Fibroblast of villous mesenchyme (primary cell): ENCODE results near the gene APOA4. TPM values are rescaled to one million over a fixed set of nuclear protein-coding genes. Genes with fewer than 3 reads are reported as not detected.

Experiments
- DNase-seq: peaks from one replicate; pipeline ENCODE4 v3.0.0-alpha.2; 2010; ENCODE audit warnings: low read depth
- H3K4me3 ChIP-seq: 2 replicates; pipeline ENCODE4 v1.5.1; 2011; ENCODE audit warnings: low read depth, mild to moderate bottlenecking, low read length
- CTCF ChIP-seq: IDR thresholded peaks from 2 replicates; pipeline ENCODE4 v1.5.1; 2012; ENCODE audit warnings: low read depth, mild to moderate bottlenecking, low read length; ENCODE audit not compliant: insufficient read depth
- total RNA-seq: library from RNA; depleted of rRNA; stranded (reverse); fragments of >200 nt; gene quantifications from 2 replicates; pipeline ENCODE4 v1.2.3, GENCODE V29; 2012

APOA4 gene
- total RNA-seq, 1 donor: not detected

GRCh38 chr11:116851626-116852025, 28.5 kb upstream of the APOA4 start:
- TF ChIP-seq CTCF: no peak
- DNase-seq: no peak
- H3K4me3 ChIP-seq: no peak overlapping the region

- TF ChIP-seq CTCF: no peak
- no peak for DNase-seq
- no peak overlapping the region for H3K4me3 ChIP-seq
These were observed 26.4 kb upstream of the APOA4 start for GRCh38 chr11:116849486-116849885.

- H3K4me3 ChIP-seq: no peak overlapping the region
- TF ChIP-seq CTCF: no peak
- DNase-seq: no peak
These were observed 26.0 kb upstream of the APOA4 start for GRCh38 chr11:116849060-116849459.

GRCh38 chr11:116847612-116848011, 24.5 kb upstream of the APOA4 start:
- no peak overlapping the region for H3K4me3 ChIP-seq
- no peak for DNase-seq
- TF ChIP-seq CTCF: no peak

GRCh38 chr11:116844722-116845121, 21.6 kb upstream of the APOA4 start:
- H3K4me3 ChIP-seq: no peak overlapping the region
- no peak for TF ChIP-seq CTCF
- DNase-seq: no peak

GRCh38 chr11:116843661-116844060, 20.6 kb upstream of the APOA4 start:
- DNase-seq: no peak
- no peak for TF ChIP-seq CTCF
- no peak overlapping the region for H3K4me3 ChIP-seq

- no peak for DNase-seq
- TF ChIP-seq CTCF: no peak
- no peak overlapping the region for H3K4me3 ChIP-seq
These were observed 19.8 kb upstream of the APOA4 start for GRCh38 chr11:116842909-116843308.
